ENCODE data around the gene NRL. TPM values are rescaled to one million over a fixed set of nuclear protein-coding genes. Genes with fewer than 3 reads are reported as not detected.

NRL gene
- total RNA-seq (2014; rRNA removed; shearing (Covaris generic)), result 2.5 and 2.6 TPM in 2 replicates
- 3.2 and 3.8 TPM in 2 replicates for polyA plus RNA-seq (2015; cell fraction: cytosol; rRNA removed)
- polyA plus RNA-seq (2015; cell fraction: nucleus; rRNA removed), result not detected in 2 replicates

- peak; percentile 99 for DNase-seq (ENCODE audit: low read depth, low spot score)
- in situ Hi-C loops (cut with HindIII; ENCODE audit: low pct_unique_long_range_greater_than_20kb, low sequenced_read_pairs), result no loop called here
Measured at GRCh38 chr14:24114532-24115421, at the start of gene NRL, which contains the start of gene DCAF11. TSS of gene NRL (minus strand) at chr14:24114949. CDS start at chr14:24082848, 32,101 bp downstream. TSS of gene DCAF11 (plus strand) at chr14:24114777. CDS start at chr14:24115595, 818 bp downstream.

GRCh38 chr14:24162093-24162492 is 47.3 kb upstream of the NRL start:
- no peak for DNase-seq (ENCODE audit: low read depth, low spot score)
- in situ Hi-C loops (cut with HindIII; ENCODE audit: low pct_unique_long_range_greater_than_20kb, low sequenced_read_pairs), result no loop called here

DNA sequence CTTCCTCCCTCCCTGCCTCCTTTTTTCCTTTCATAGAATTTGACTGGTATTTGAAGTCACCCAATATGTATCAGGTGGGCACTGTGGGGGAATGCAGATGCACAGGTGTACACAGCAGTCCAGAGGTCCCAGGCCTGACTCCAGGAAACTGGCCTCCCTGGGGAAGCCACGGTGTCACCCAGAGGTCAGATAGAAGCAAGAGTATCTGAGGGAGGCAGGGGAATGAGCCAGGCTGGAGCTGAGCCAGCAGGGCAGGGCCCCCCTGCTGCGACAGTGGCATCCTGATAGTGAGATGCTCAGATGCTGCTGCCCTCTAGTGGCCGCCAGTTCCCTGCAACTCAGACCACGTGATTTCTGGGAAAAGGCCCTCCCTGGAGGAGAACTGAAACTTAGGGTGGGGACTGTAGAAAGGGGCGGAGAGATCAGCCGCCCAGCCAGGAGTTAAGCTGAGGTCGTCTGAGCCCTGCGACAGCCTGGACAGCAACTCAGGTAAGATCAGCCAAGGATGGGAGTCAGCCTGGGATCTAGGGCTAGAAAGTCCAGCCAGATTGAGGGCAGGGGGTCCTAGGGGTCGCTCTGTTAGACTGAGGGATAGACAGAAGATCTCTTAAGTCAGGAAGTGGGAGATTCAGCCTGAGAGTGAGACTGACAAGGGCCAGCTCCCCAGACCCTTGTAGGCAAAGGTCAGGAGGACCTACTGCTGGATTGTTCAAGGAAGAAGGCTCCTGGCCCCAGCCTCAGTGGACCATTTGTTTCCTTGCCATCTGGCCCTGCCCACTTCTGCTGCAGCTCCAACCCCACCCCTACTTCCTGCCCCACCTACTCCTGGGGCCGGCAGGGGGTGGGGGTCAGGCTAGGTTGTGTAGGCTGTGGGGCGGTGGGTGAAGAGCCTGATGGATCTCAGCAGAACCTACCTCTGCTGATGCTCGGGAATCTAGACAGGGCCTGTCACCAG is 46.4 kb upstream of the NRL start, which contains the start of gene IRF9:
IRF9 (plus strand) TSS at position 416 of the 955 bp plus-strand sequence. CDS start 880 bp downstream, outside the sequence.
- in situ Hi-C loops (cut with HindIII; ENCODE audit: low pct_unique_long_range_greater_than_20kb, low sequenced_read_pairs), result no loop called here
- DNase-seq (ENCODE audit: low read depth, low spot score), result peak; percentile 94

DNA sequence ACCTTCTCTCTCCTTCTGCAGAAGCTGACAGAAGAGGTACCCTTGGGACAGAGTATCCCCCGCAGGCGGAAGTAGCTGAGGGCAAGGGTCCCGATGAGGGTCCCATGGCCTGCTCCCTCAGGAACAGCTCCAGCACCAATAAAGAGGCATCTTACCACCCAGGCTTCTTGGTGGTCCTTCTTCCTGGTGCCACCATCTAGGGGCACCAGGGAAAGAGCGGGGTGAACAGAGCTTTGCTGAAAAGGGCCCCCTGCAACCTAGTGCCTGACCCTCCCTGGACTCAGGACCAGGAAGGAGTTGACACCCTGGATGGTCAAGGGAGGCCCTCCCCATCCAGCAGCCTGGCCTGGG is 45.7 kb upstream of the NRL start:
- DNase-seq (ENCODE audit: low read depth, low spot score), result no peak
- in situ Hi-C loops (cut with HindIII; ENCODE audit: low pct_unique_long_range_greater_than_20kb, low sequenced_read_pairs), result no loop called here

- no peak for DNase-seq (ENCODE audit: low read depth, low spot score)
- in situ Hi-C loops (cut with HindIII; ENCODE audit: low pct_unique_long_range_greater_than_20kb, low sequenced_read_pairs), result no loop called here
Measured at GRCh38 chr14:24159777-24160498, 45.2 kb upstream of the NRL start.

- DNase-seq (ENCODE audit: low read depth, low spot score), result no peak
- in situ Hi-C loops (cut with HindIII; ENCODE audit: low pct_unique_long_range_greater_than_20kb, low sequenced_read_pairs), result no loop called here
Measured at GRCh38 chr14:24157331-24157730, 42.6 kb upstream of the NRL start.

GRCh38 chr14:24156840-24157239 is 42.1 kb upstream of the NRL start:
- in situ Hi-C loops (cut with HindIII; ENCODE audit: low pct_unique_long_range_greater_than_20kb, low sequenced_read_pairs), result no loop called here

DNA sequence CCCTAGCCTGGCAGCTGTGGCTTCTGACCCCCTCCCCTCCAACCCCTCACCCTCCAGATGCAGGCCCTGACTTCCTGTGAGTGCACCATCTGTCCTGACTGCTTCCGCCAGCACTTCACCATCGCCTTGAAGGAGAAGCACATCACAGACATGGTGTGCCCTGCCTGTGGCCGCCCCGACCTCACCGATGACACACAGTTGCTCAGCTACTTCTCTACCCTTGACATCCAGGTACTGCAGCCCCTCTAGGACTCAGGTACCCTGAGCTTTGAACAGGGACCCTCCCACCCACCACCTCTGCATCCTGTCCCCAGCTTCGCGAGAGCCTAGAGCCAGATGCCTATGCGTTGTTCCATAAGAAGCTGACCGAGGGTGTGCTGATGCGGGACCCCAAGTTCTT is 40.4 kb upstream of the NRL start:
- in situ Hi-C loops (cut with HindIII; ENCODE audit: low pct_unique_long_range_greater_than_20kb, low sequenced_read_pairs), result no loop called here

More at GRCh38 chr14:24156840-24157239, 42.1 kb upstream of the NRL start:
- no peak for DNase-seq (ENCODE audit: low read depth, low spot score)

GRCh38 chr14:24151404-24152080 is 36.8 kb upstream of the NRL start:
- no peak for DNase-seq (ENCODE audit: low read depth, low spot score)
- in situ Hi-C loops (cut with HindIII; ENCODE audit: low pct_unique_long_range_greater_than_20kb, low sequenced_read_pairs), result no loop called here

More for the DNA sequence above, 40.4 kb upstream of the NRL start:
- no peak for DNase-seq (ENCODE audit: low read depth, low spot score)

DNA sequence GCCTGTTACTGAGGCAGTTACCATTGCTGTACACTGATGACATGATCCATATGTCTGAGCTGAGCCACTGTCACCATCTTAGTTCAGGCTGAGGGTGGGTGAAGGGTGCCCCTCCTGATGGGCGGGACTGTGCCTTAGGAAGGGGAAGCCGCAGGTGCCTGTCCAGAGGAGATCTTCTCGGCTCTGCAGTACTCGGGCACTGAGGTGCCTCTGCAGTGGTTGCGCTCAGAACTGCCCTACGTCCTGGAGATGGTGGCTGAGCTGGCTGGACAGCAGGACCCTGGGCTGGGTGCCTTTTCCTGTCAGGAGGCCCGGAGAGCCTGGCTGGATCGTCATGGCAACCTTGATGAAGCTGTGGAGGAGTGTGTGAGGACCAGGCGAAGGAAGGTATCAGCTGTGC is 36.2 kb upstream of the NRL start:
- DNase-seq (ENCODE audit: low read depth, low spot score), result no peak
- in situ Hi-C loops (cut with HindIII; ENCODE audit: low pct_unique_long_range_greater_than_20kb, low sequenced_read_pairs), result no loop called here

DNA sequence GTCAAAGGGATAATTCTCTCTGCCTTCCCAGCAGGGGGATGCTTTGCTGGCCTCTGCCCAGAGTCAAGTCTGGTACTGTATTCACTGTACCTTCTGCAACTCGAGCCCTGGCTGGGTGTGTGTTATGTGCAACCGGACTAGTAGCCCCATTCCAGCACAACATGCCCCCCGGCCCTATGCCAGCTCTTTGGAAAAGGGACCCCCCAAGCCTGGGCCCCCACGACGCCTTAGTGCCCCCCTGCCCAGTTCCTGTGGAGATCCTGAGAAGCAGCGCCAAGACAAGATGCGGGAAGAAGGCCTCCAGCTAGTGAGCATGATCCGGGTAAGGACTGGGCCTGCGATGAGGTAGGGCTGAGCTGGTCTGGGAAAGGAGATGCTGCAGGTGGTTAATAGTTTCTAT is 35.8 kb upstream of the NRL start:
- in situ Hi-C loops (cut with HindIII; ENCODE audit: low pct_unique_long_range_greater_than_20kb, low sequenced_read_pairs), result no loop called here

GRCh38 chr14:24150061-24150460 is 35.3 kb upstream of the NRL start:
- DNase-seq (ENCODE audit: low read depth, low spot score), result no peak
- in situ Hi-C loops (cut with HindIII; ENCODE audit: low pct_unique_long_range_greater_than_20kb, low sequenced_read_pairs), result no loop called here

More for the DNA sequence above, 35.8 kb upstream of the NRL start:
- DNase-seq (ENCODE audit: low read depth, low spot score), result no peak

DNA sequence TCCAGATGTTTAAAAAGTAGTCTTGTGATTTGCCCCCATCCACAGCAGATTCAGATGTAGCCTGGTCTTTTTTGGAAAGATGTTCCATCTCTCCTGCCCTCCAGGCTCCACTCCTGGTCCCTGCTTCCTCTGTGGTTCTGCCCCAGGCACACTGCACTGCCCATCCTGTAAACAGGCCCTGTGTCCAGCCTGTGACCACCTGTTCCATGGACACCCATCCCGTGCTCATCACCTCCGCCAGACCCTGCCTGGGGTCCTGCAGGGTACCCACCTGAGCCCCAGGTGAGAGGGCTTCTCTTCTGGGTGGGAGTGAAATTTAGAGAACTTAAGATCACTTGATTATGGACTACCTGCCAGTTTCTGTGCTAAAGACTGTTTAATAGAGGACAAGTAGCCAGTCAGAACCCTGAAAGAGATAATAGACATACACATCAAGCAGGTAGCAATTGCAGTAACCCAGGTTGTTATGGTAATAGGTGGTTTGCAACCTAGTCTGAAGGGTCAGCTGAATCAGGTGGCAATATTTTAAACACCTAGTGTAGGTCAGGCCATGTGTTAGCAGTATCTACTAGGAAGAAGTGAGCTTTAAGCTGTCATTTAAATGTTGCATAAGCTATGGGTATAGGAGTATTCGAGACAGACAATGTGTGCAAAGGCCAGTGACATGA is 34.7 kb upstream of the NRL start:
- in situ Hi-C loops (cut with HindIII; ENCODE audit: low pct_unique_long_range_greater_than_20kb, low sequenced_read_pairs), result no loop called here
- no peak for DNase-seq (ENCODE audit: low read depth, low spot score)

- in situ Hi-C loops (cut with HindIII; ENCODE audit: low pct_unique_long_range_greater_than_20kb, low sequenced_read_pairs), result no loop called here
- DNase-seq (ENCODE audit: low read depth, low spot score), result no peak
Measured at GRCh38 chr14:24147761-24148428, 33.1 kb upstream of the NRL start.

DNA sequence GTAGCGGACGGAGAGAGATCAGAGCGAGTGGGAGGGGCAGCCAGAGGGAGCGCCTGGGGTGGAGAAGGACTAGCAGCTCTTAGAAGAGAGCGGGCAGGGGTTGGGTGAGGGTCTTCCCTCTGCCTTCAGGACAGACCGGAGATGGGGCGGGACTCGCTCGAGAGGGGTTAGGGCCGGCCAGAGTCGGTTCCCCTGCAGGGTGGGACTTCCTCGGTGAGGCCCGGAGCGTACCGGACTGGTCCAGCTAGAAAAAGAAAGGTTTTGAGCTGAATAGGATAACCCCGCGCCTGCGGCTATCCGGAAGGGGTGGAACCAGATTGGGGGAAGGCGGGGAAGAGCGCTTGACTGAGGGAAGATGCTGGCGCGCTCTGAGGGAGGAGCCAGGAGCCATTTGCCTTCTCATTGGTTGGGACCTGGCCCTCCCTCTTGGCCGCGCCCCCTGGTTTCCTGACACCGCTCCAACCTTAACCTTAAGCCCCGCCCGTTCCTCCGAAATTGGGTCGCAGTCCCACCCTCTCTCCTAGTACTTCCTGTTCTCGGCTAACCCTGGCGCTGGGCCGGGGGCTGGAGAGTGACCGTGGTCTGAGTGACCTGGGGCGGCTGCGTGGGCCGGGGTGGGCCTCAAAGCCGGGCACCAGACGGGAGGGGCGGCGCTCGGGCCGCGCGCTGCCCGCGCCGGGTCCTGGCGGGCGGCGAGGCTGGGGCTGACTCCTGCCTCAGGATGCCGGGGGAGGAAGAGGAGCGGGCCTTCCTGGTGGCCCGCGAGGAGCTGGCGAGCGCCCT is 32.4 kb upstream of the NRL start, which contains the start of gene RNF31:
RNF31 (plus strand) TSS at position 521 of the 783 bp plus-strand sequence; CDS start at position 722, 201 bp downstream.
- in situ Hi-C loops (cut with HindIII; ENCODE audit: low pct_unique_long_range_greater_than_20kb, low sequenced_read_pairs), result no loop called here
- peak; percentile 97 for DNase-seq (ENCODE audit: low read depth, low spot score)
